ENCODE results near the gene ITPR1.

Gene ITPR1

GRCh38 chr3:4835616-4836043, 342.5 kb downstream of the ITPR1 start:
- no peak for DNase-seq (ENCODE audit: low read depth)
- no peak for TF ChIP-seq CTCF (conservative IDR thresholded peaks at IDR 0.05; ENCODE audit: control insufficient read depth, insufficient read depth, low read depth, low read length)
- H3K4me3 ChIP-seq (ENCODE audit: control insufficient read depth, low read depth, low read length): no peak overlapping the region

- no peak for DNase-seq (ENCODE audit: low read depth)
- no peak for TF ChIP-seq CTCF (conservative IDR thresholded peaks at IDR 0.05; ENCODE audit: control insufficient read depth, insufficient read depth, low read depth, low read length)
- no peak overlapping the region for H3K4me3 ChIP-seq (ENCODE audit: control insufficient read depth, low read depth, low read length)
Observed at GRCh38 chr3:4836516-4836915, 343.4 kb downstream of the ITPR1 start.

DNA sequence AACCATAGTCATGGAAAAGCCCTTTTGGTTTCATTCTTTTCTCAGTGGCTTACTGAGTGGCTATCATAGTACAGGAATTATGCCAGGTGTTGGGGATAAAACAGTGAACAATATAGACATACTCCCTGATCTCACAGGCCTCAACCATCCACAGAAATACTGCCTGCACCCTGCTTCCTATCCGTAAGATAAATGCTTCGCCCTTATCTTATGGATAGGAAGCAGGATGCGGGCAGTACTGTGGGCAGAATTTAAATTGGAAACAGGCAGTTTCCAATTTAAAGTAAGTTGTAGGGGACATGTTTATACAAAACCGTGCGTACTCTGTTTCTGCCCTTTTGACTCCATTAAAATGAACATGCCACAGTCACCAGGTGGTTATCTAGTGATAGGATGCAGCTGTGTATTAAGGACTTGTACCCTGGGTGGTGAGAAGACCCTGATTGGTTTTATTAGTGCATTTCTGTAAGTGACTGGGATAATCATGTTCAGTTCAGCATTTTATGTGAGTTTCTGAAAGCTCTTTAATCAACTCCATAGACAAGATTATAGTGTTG, 344.3 kb downstream of the ITPR1 start:
- H3K4me3 ChIP-seq (ENCODE audit: control insufficient read depth, low read depth, low read length): no peak overlapping the region
- no peak for TF ChIP-seq CTCF (conservative IDR thresholded peaks at IDR 0.05; ENCODE audit: control insufficient read depth, insufficient read depth, low read depth, low read length)
- DNase-seq (ENCODE audit: low read depth): no peak

DNA sequence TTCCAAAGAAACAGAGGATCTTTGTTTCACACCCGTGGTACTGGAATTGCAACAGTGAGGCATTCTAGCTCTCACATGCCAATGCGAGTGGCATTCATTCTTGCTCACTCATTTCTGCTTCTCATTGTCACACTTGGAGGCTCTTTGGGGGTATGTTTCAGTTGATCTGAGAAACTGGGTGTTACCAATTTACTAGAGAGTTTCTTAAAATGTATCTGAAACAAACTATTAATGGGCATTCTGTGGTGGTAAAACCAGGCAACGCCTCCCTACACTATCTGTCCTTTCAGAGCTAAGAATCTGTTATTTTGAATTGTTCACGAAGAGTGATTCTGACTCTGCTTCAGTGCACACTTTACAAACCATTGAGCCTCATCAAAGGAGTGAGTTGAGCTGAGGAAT, 345.5 kb downstream of the ITPR1 start:
- TF ChIP-seq CTCF (conservative IDR thresholded peaks at IDR 0.05; ENCODE audit: control insufficient read depth, insufficient read depth, low read depth, low read length): no peak
- no peak overlapping the region for H3K4me3 ChIP-seq (ENCODE audit: control insufficient read depth, low read depth, low read length)
- no peak for DNase-seq (ENCODE audit: low read depth)

GRCh38 chr3:4839278-4839677, 346.1 kb downstream of the ITPR1 start:
- no peak overlapping the region for H3K4me3 ChIP-seq (ENCODE audit: control insufficient read depth, low read depth, low read length)
- no peak for TF ChIP-seq CTCF (conservative IDR thresholded peaks at IDR 0.05; ENCODE audit: control insufficient read depth, insufficient read depth, low read depth, low read length)
- no peak for DNase-seq (ENCODE audit: low read depth)

- no peak for TF ChIP-seq CTCF (conservative IDR thresholded peaks at IDR 0.05; ENCODE audit: control insufficient read depth, insufficient read depth, low read depth, low read length)
- no peak overlapping the region for H3K4me3 ChIP-seq (ENCODE audit: control insufficient read depth, low read depth, low read length)
- no peak for DNase-seq (ENCODE audit: low read depth)
Observed at GRCh38 chr3:4841225-4841624, 348.1 kb downstream of the ITPR1 start.
